Right cardiac atrium (tissue), 5 donors: Measurements from ENCODE around the gene FMN1. TPM values are rescaled to one million over a fixed set of nuclear protein-coding genes. Genes with fewer than 3 reads are reported as not detected.

Source experiments
- polyA plus RNA-seq: library from polyadenylated mRNA; stranded (reverse); fragments of 200-250 nt; gene quantifications from one replicate; pipeline ENCODE4 v1.2.3, GENCODE V29; 2013
- total RNA-seq, 4 donors: library from RNA; stranded (reverse); fragmentation: NEBNext Ultra II Directional; extraction: Animal tissue kit (Norgen Biotek cat#: 25700); gene quantifications; one replicate each; pipeline ENCODE4 v1.2.1, GENCODE V29; 2021
- donor health status: healthy with polysubstance abuse.
- donor health status: DM: no; HTN: yes; CAD: no.
- donor health status: DM: no; HTN: no; CAD: no.
- donor health status: DM: no; HTN: yes; CAD: no; lungs with severe emphysema.
- donor health status: DM: yes; HTN: yes; CAD: no.

FMN1 gene
- total and polyA plus RNA-seq, 5 donors: 0.63 to 8.5 (median 3.5) TPM

Other genes starting within 250 kb of the FMN1 start
- under 1 TPM; 0.06 to 0.28 (median 0.14) TPM for gene RYR3, start 116.3 kb upstream of the FMN1 start, total RNA-seq
- gene RYR3, start 116.3 kb upstream of the FMN1 start, polyA plus RNA-seq: 0.07 TPM